HEK293 (cell line): ENCODE data around the gene ENKUR.

ENCODE experiments used
- CTCF ChIA-PET: fragments of 350-600 bp; formaldehyde crosslinking; extraction: SDS; loops from one replicate; lab custom pipeline; 2021; ENCODE audit warnings: antibody characterized with exemption; lab: Yijun Ruan, JAX
- POLR2A ChIA-PET: fragments of 300-600 bp; formaldehyde crosslinking; extraction: SDS; loops from one replicate; lab custom pipeline; 2020; ENCODE audit warnings: antibody characterized with exemption, inconsistent platforms; lab: Yijun Ruan, JAX
- H3K27ac ChIP-seq: fragments of 200-500 bp; sonication (Bioruptor generic); 2 replicates; pipeline ENCODE4 v1.5.1; 2014; ENCODE audit warnings: low read depth, low read length, control low read depth, inconsistent platforms; ENCODE audit errors: extremely low read depth
- H3K36me3 ChIP-seq, 2 experiments: fragments of 200-500 bp in 1 of 2; sonication (Bioruptor generic) in 1 of 2; 1 replicate in 1 of 2; 2 replicates in 1 of 2; pipeline ENCODE4 v1.5.1; 2014 to 2017; ENCODE audit warnings: inconsistent platforms in 2 of 2, low read length in 2 of 2; ENCODE audit not compliant: control insufficient read depth in 2 of 2, insufficient read depth in 1 of 2
- H3K4me1 ChIP-seq: fragments of 200-500 bp; sonication (Bioruptor generic); 2 replicates; pipeline ENCODE4 v1.5.1; 2014; ENCODE audit warnings: mild to moderate bottlenecking, low read length, inconsistent platforms; ENCODE audit not compliant: control insufficient read depth, insufficient read depth
- H3K4me3 ChIP-seq: 2 replicates; pipeline ENCODE4 v1.5.1; 2011; ENCODE audit warnings: low read depth, mild to moderate bottlenecking, control low read depth, low read length, moderate library complexity
- H3K9me3 ChIP-seq: fragments of 200-500 bp; sonication (Bioruptor generic); 2 replicates; pipeline ENCODE4 v1.5.1; 2014; ENCODE audit warnings: low read depth, low read length, inconsistent platforms; ENCODE audit not compliant: control insufficient read depth, insufficient read depth
- GLIS2 ChIP-seq: fragments of 450-650 bp; formaldehyde crosslinking; IDR thresholded peaks from 2 replicates; pipeline ENCODE4 v1.5.1; 2016; ENCODE audit warnings: missing biosample characterization, missing genetic modification characterization
- HOXA7 ChIP-seq: sonication (generic); formaldehyde crosslinking; IDR thresholded peaks from 2 replicates; pipeline ENCODE4 v1.8.1; 2022; ENCODE audit warnings: missing genetic modification reagents, borderline replicate concordance
- ZBTB17 ChIP-seq: fragments of 450-650 bp; formaldehyde crosslinking; IDR thresholded peaks from 2 replicates; pipeline ENCODE4 v1.5.1; 2016; ENCODE audit warnings: missing biosample characterization, missing genetic modification characterization
- ZEB2 ChIP-seq: fragments of 450-650 bp; formaldehyde crosslinking; IDR thresholded peaks from 2 replicates; pipeline ENCODE4 v1.5.1; 2016; ENCODE audit warnings: missing biosample characterization, missing genetic modification characterization
- ZNF202 ChIP-seq: fragments of 450-650 bp; formaldehyde crosslinking; IDR thresholded peaks from 2 replicates; pipeline ENCODE4 v1.5.1; 2016; ENCODE audit warnings: missing biosample characterization, missing genetic modification characterization, borderline replicate concordance
- ZNF214 ChIP-seq: fragments of 450-650 bp; formaldehyde crosslinking; IDR thresholded peaks from 2 replicates; pipeline ENCODE4 v1.5.1; 2017; ENCODE audit warnings: missing biosample characterization, mild to moderate bottlenecking, missing genetic modification characterization, borderline replicate concordance
- ZNF366 ChIP-seq: fragments of 450-650 bp; formaldehyde crosslinking; conservative IDR thresholded peaks from 2 replicates; pipeline ENCODE4 v1.5.1; 2016; ENCODE audit warnings: missing biosample characterization, missing genetic modification characterization
- ZNF404 ChIP-seq: fragments of 450-650 bp; formaldehyde crosslinking; IDR thresholded peaks from 2 replicates; pipeline ENCODE4 v1.5.1; 2017; ENCODE audit warnings: missing biosample characterization, missing genetic modification characterization
- ZNF658 ChIP-seq: fragments of 450-650 bp; formaldehyde crosslinking; IDR thresholded peaks from 2 replicates; pipeline ENCODE4; 2016; ENCODE audit warnings: missing biosample characterization, missing genetic modification characterization
- ZNF664 ChIP-seq: fragments of 450-650 bp; formaldehyde crosslinking; IDR thresholded peaks from 2 replicates; pipeline ENCODE4 v1.5.1; 2016; ENCODE audit warnings: missing biosample characterization, missing genetic modification characterization
- ZNF677 ChIP-seq: fragments of 450-650 bp; IDR thresholded peaks from 2 replicates; pipeline ENCODE4 v1.5.0; 2018; ENCODE audit warnings: missing biosample characterization, mild to moderate bottlenecking, missing genetic modification characterization, moderate library complexity
- ZNF776 ChIP-seq: fragments of 450-650 bp; formaldehyde crosslinking; IDR thresholded peaks from 2 replicates; pipeline ENCODE4 v1.5.0; 2017; ENCODE audit warnings: missing biosample characterization, missing genetic modification characterization, borderline replicate concordance
- TF ChIP-seq, protein P1 (sequence below): fragments of 450-650 bp; formaldehyde crosslinking; IDR thresholded peaks from 2 replicates; pipeline ENCODE4 v1.5.1; 2016; ENCODE audit warnings: missing biosample characterization, missing genetic modification characterization
- TF ChIP-seq, protein P2 (sequence below): IDR thresholded peaks from 2 replicates; pipeline ENCODE4 v1.6.1; 2011; ENCODE audit warnings: mild to moderate bottlenecking, low read depth, low read length, borderline replicate concordance
- TF ChIP-seq, protein P3 (sequence below): fragments of 450-650 bp; formaldehyde crosslinking; IDR thresholded peaks from 2 replicates; pipeline ENCODE4 v1.5.1; 2016; ENCODE audit warnings: missing biosample characterization, missing genetic modification characterization, low read depth
- TF ChIP-seq, protein P4 (sequence below): fragments of 450-650 bp; formaldehyde crosslinking; IDR thresholded peaks from 2 replicates; pipeline ENCODE4; 2016; ENCODE audit warnings: missing biosample characterization, missing genetic modification characterization
- TF ChIP-seq, protein P5 (sequence below): fragments of 450-650 bp; formaldehyde crosslinking; IDR thresholded peaks from 2 replicates; pipeline ENCODE4 v1.5.1; 2016; ENCODE audit warnings: missing biosample characterization, missing genetic modification characterization
- TF ChIP-seq, protein P6 (sequence below): fragments of 450-650 bp; formaldehyde crosslinking; IDR thresholded peaks from 2 replicates; pipeline ENCODE4 v1.5.1; 2016; ENCODE audit warnings: missing biosample characterization, missing genetic modification characterization

Gene ENKUR

DNA sequence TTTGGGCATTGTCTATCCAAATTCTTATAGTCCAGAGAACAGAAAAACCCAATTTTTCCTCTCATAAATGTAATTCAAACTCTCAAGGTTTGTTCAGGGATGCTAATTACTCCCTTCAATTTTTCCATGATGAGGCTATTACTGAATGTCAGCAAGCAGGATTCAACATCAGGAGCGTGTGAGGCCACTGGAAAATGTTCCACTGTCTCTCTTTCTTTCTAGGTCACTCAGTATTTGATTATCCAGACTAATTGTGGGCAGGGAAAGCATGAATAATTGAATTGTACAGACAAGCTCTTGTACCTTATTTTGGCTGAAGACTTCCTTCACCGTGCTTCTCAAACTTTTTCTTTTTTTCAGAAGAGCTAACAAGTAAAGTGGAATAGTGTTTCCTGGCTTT is 31.1 kb upstream of the ENKUR start:
- Histone ChIP-seq H3K36me3 (no peaks in the 10 kb centered on the region), H3K4me1 (no peaks in the 10 kb centered on the region), H3K27ac (no peak overlapping the region), H3K9me3 (no peaks in the 10 kb centered on the region), H3K4me3 (no peak overlapping the region)
- ChIA-PET POLR2A (no interaction called here), CTCF (no interaction called here)
- TF ChIP-seq, protein P1, sequence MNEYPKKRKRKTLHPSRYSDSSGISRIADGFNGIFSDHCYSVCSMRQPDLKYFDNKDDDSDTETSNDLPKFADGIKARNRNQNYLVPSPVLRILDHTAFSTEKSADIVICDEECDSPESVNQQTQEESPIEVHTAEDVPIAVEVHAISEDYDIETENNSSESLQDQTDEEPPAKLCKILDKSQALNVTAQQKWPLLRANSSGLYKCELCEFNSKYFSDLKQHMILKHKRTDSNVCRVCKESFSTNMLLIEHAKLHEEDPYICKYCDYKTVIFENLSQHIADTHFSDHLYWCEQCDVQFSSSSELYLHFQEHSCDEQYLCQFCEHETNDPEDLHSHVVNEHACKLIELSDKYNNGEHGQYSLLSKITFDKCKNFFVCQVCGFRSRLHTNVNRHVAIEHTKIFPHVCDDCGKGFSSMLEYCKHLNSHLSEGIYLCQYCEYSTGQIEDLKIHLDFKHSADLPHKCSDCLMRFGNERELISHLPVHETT (tag by site-specific recombination) = no peak
- TF ChIP-seq, protein P2, sequence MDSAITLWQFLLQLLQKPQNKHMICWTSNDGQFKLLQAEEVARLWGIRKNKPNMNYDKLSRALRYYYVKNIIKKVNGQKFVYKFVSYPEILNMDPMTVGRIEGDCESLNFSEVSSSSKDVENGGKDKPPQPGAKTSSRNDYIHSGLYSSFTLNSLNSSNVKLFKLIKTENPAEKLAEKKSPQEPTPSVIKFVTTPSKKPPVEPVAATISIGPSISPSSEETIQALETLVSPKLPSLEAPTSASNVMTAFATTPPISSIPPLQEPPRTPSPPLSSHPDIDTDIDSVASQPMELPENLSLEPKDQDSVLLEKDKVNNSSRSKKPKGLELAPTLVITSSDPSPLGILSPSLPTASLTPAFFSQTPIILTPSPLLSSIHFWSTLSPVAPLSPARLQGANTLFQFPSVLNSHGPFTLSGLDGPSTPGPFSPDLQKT = no peak
- no peak for TF ChIP-seq ZNF664
- no peak for TF ChIP-seq ZNF202 (tag by site-specific recombination)
- TF ChIP-seq, protein P3, sequence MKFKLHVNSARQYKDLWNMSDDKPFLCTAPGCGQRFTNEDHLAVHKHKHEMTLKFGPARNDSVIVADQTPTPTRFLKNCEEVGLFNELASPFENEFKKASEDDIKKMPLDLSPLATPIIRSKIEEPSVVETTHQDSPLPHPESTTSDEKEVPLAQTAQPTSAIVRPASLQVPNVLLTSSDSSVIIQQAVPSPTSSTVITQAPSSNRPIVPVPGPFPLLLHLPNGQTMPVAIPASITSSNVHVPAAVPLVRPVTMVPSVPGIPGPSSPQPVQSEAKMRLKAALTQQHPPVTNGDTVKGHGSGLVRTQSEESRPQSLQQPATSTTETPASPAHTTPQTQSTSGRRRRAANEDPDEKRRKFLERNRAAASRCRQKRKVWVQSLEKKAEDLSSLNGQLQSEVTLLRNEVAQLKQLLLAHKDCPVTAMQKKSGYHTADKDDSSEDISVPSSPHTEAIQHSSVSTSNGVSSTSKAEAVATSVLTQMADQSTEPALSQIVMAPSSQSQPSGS (tag by site-specific recombination) = no peak
- peak; percentile 33; the same call in 1 of the 2 replicates for TF ChIP-seq ZBTB17 (tag by site-specific recombination)

DNA sequence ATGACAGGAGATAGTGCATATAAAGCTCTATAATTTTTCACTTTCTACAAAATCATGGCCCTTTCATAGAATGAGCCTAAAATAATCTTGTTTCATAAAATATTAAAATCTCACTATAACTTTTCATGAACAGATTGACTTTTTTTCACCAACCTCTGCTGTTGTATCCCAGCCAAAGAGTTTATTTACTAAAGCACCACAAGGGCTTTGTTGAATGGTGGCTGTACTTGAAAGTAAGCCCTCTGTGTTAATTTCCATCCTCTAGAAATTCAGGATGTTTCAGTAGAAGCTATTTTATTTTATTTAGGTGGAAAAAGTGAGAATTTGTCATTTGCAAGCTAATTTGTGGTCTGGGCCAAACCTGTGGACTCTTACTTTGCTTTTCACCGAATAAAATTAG is 30.7 kb upstream of the ENKUR start:
- CTCF ChIA-PET = no interaction called here
- no peaks in the 10 kb centered on the region for H3K36me3 ChIP-seq
- no peak for TF ChIP-seq ZNF366 (tag by site-specific recombination)
- TF ChIP-seq, protein P4, sequence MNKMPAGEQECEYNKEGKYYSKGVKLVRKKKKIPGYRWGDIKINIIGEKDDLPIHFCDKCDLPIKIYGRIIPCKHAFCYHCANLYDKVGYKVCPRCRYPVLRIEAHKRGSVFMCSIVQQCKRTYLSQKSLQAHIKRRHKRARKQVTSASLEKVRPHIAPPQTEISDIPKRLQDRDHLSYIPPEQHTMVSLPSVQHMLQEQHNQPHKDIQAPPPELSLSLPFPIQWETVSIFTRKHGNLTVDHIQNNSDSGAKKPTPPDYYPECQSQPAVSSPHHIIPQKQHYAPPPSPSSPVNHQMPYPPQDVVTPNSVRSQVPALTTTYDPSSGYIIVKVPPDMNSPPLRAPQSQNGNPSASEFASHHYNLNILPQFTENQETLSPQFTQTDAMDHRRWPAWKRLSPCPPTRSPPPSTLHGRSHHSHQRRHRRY = no peak
- TF ChIP-seq ZNF214 (tag by site-specific recombination) = no peak
- no peak for TF ChIP-seq ZNF677 (tag by site-specific recombination)
- no peak for TF ChIP-seq HOXA7
- TF ChIP-seq ZEB2 (tag by site-specific recombination) = no peak
- no peak for TF ChIP-seq ZNF404 (tag by site-specific recombination)
- TF ChIP-seq, protein P5, sequence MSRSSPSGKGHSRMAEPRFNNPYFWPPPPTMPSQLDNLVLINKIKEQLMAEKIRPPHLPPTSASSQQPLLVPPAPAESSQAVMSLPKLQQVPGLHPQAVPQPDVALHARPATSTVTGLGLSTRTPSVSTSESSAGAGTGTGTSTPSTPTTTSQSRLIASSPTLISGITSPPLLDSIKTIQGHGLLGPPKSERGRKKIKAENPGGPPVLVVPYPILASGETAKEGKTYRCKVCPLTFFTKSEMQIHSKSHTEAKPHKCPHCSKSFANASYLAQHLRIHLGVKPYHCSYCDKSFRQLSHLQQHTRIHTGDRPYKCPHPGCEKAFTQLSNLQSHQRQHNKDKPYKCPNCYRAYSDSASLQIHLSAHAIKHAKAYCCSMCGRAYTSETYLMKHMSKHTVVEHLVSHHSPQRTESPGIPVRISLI (tag by site-specific recombination) = no peak
- TF ChIP-seq ZNF658 (tag by site-specific recombination) = no peak
- no peak for TF ChIP-seq GLIS2 (tag by site-specific recombination)
- no peak for TF ChIP-seq ZNF776 (tag by site-specific recombination)
- TF ChIP-seq ZBTB17 (tag by site-specific recombination) = no peak
- TF ChIP-seq, protein P6, sequence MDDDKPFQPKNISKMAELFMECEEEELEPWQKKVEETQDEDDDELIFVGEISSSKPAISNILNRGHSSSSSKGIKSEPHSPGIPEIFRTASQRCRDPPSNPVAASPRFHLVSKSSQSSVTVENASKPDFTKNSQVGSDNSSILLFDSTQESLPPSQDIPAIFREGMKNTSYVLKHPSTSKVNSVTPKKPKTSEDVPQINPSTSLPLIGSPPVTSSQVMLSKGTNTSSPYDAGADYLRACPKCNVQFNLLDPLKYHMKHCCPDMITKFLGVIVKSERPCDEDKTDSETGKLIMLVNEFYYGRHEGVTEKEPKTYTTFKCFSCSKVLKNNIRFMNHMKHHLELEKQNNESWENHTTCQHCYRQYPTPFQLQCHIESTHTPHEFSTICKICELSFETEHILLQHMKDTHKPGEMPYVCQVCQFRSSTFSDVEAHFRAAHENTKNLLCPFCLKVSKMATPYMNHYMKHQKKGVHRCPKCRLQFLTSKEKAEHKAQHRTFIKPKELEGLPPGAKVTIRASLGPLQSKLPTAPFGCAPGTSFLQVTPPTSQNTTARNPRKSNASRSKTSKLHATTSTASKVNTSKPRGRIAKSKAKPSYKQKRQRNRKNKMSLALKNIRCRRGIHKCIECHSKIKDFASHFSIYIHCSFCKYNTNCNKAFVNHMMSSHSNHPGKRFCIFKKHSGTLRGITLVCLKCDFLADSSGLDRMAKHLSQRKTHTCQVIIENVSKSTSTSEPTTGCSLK (tag by site-specific recombination) = no peak
- no peaks in the 10 kb centered on the region for H3K9me3 ChIP-seq
- no peak overlapping the region for H3K27ac ChIP-seq
- POLR2A ChIA-PET = interaction anchor here (0.6 kb wide), 1 partner anchor 10 kb away, joined by 4 read pairs; no protein-coding TSS in a partner anchor
- H3K4me1 ChIP-seq = no peaks in the 10 kb centered on the region
- no peak overlapping the region for H3K4me3 ChIP-seq
